ENCODE data around the gene PDRG1.

PDRG1 gene

GRCh38 chr20:31963889-31964288, 12.0 kb upstream of the PDRG1 start:
- Histone ChIP-seq H4K8ac (ENCODE audit: low read depth, low read length) (no peak overlapping the region), H3K23ac (ENCODE audit: low read length) (no peak overlapping the region), H3K79me2 (ENCODE audit: control insufficient read depth, insufficient read depth, low read length) (no peaks in the 10 kb centered on the region), H3K79me1 (ENCODE audit: low read length) (no peaks in the 10 kb centered on the region), H3K36me3 (ENCODE audit: control insufficient read depth, insufficient read depth, low read length) (no peaks in the 10 kb centered on the region), H2BK15ac (replicated peaks; ENCODE audit: low read depth) (no peak overlapping the region), H3K56ac (ENCODE audit: low read length) (no peak overlapping the region), H2AK5ac (ENCODE audit: low read length) (no peak overlapping the region), H3K4me1 (ENCODE audit: control insufficient read depth, low read depth, low read length) (no peaks in the 10 kb centered on the region), H3K9ac (ENCODE audit: low read length) (no peak overlapping the region), H3K18ac (ENCODE audit: low read length) (no peak overlapping the region), H4K5ac (ENCODE audit: low read length) (no peak overlapping the region), H3K4ac (ENCODE audit: low read depth, low read length) (no peak overlapping the region), H2BK120ac (ENCODE audit: low read depth, low read length) (no peak overlapping the region), H3K27ac (ENCODE audit: low read depth, low read length) (no peak overlapping the region), H2BK5ac (ENCODE audit: low read length) (no peak overlapping the region), H3K4me3 (ENCODE audit: low read length) (no peak overlapping the region), H3K4me2 (ENCODE audit: low read length) (no peak overlapping the region), H3K27me3 (ENCODE audit: insufficient read depth, low read length, poor library complexity) (peaks cover under 1% of the 10 kb centered on the region)
- DNase-seq: no peak
- whole genome bisulfite sequencing (ENCODE audit: extremely low coverage, insufficient coverage, low lambda C conversion rate): no CpG with 5 or more reads among the region's 6 CpGs

GRCh38 chr20:31962761-31963160, 10.9 kb upstream of the PDRG1 start:
- Histone ChIP-seq H3K4ac (ENCODE audit: low read depth, low read length) (no peak overlapping the region), H4K8ac (ENCODE audit: low read depth, low read length) (no peak overlapping the region), H3K18ac (ENCODE audit: low read length) (no peak overlapping the region), H3K4me2 (ENCODE audit: low read length) (no peak overlapping the region), H2BK15ac (replicated peaks; ENCODE audit: low read depth) (no peak overlapping the region), H3K27ac (ENCODE audit: low read depth, low read length) (no peak overlapping the region), H3K36me3 (ENCODE audit: control insufficient read depth, insufficient read depth, low read length) (no peaks in the 10 kb centered on the region), H3K4me1 (ENCODE audit: control insufficient read depth, low read depth, low read length) (no peaks in the 10 kb centered on the region), H2AK5ac (ENCODE audit: low read length) (no peak overlapping the region), H3K27me3 (ENCODE audit: insufficient read depth, low read length, poor library complexity) (no peaks in the 10 kb centered on the region), H3K79me1 (ENCODE audit: low read length) (no peaks in the 10 kb centered on the region), H2BK120ac (ENCODE audit: low read depth, low read length) (no peak overlapping the region), H3K4me3 (ENCODE audit: low read length) (no peak overlapping the region), H3K79me2 (ENCODE audit: control insufficient read depth, insufficient read depth, low read length) (no peaks in the 10 kb centered on the region), H2BK5ac (ENCODE audit: low read length) (no peak overlapping the region), H4K5ac (ENCODE audit: low read length) (no peak overlapping the region), H3K56ac (ENCODE audit: low read length) (no peak overlapping the region), H3K9ac (ENCODE audit: low read length) (no peak overlapping the region), H3K23ac (ENCODE audit: low read length) (no peak overlapping the region)
- DNase-seq: no peak
- no CpG with 5 or more reads among the region's 2 CpGs for whole genome bisulfite sequencing (ENCODE audit: extremely low coverage, insufficient coverage, low lambda C conversion rate)

- Histone ChIP-seq H3K23ac (ENCODE audit: low read length) (no peak overlapping the region), H2BK15ac (replicated peaks; ENCODE audit: low read depth) (no peak overlapping the region), H4K5ac (ENCODE audit: low read length) (no peak overlapping the region), H2BK5ac (ENCODE audit: low read length) (no peak overlapping the region), H4K8ac (ENCODE audit: low read depth, low read length) (no peak overlapping the region), H3K36me3 (ENCODE audit: control insufficient read depth, insufficient read depth, low read length) (no peaks in the 10 kb centered on the region), H3K9ac (ENCODE audit: low read length) (no peak overlapping the region), H3K79me1 (ENCODE audit: low read length) (no peaks in the 10 kb centered on the region), H3K4ac (ENCODE audit: low read depth, low read length) (no peak overlapping the region), H3K27ac (ENCODE audit: low read depth, low read length) (no peak overlapping the region), H2AK5ac (ENCODE audit: low read length) (no peak overlapping the region), H3K27me3 (ENCODE audit: insufficient read depth, low read length, poor library complexity) (no peaks in the 10 kb centered on the region), H3K4me2 (ENCODE audit: low read length) (no peak overlapping the region), H3K56ac (ENCODE audit: low read length) (no peak overlapping the region), H3K4me1 (ENCODE audit: control insufficient read depth, low read depth, low read length) (no peaks in the 10 kb centered on the region), H3K18ac (ENCODE audit: low read length) (no peak overlapping the region), H3K79me2 (ENCODE audit: control insufficient read depth, insufficient read depth, low read length) (no peaks in the 10 kb centered on the region), H2BK120ac (ENCODE audit: low read depth, low read length) (no peak overlapping the region), H3K4me3 (ENCODE audit: low read length) (no peak overlapping the region)
- 100% methylated on average over 1 of the region's 11 CpGs for WGBS (ENCODE audit: extremely low coverage, insufficient coverage, low lambda C conversion rate)
- DNase-seq: no peak
Measured at GRCh38 chr20:31956556-31957526, 5.0 kb upstream of the PDRG1 start.

- Histone ChIP-seq H4K5ac (ENCODE audit: low read length) (no peak overlapping the region), H4K8ac (ENCODE audit: low read depth, low read length) (no peak overlapping the region), H3K9ac (ENCODE audit: low read length) (no peak overlapping the region), H3K4ac (ENCODE audit: low read depth, low read length) (no peak overlapping the region), H3K36me3 (ENCODE audit: control insufficient read depth, insufficient read depth, low read length) (peaks cover 2% of the 10 kb centered on the region), H2BK120ac (ENCODE audit: low read depth, low read length) (no peak overlapping the region), H3K4me2 (ENCODE audit: low read length) (no peak overlapping the region), H3K56ac (ENCODE audit: low read length) (no peak overlapping the region), H3K4me1 (ENCODE audit: control insufficient read depth, low read depth, low read length) (peaks cover 5% of the 10 kb centered on the region), H3K18ac (ENCODE audit: low read length) (no peak overlapping the region), H3K79me1 (ENCODE audit: low read length) (peaks cover 18% of the 10 kb centered on the region), H3K27me3 (ENCODE audit: insufficient read depth, low read length, poor library complexity) (no peaks in the 10 kb centered on the region), H2BK15ac (replicated peaks; ENCODE audit: low read depth) (no peak overlapping the region), H2BK5ac (ENCODE audit: low read length) (no peak overlapping the region), H3K27ac (ENCODE audit: low read depth, low read length) (no peak overlapping the region), H3K23ac (ENCODE audit: low read length) (no peak overlapping the region), H3K79me2 (ENCODE audit: control insufficient read depth, insufficient read depth, low read length) (peaks cover 17% of the 10 kb centered on the region), H3K4me3 (ENCODE audit: low read length) (no peak overlapping the region), H2AK5ac (ENCODE audit: low read length) (no peak overlapping the region)
- WGBS (ENCODE audit: extremely low coverage, insufficient coverage, low lambda C conversion rate): no CpG with 5 or more reads among the region's 1 CpG
- no peak for DNase-seq
Measured at GRCh38 chr20:31954500-31954899, 2.7 kb upstream of the PDRG1 start.

- Histone ChIP-seq H3K18ac (ENCODE audit: low read length) (no peak overlapping the region), H4K8ac (ENCODE audit: low read depth, low read length) (no peak overlapping the region), H2AK5ac (ENCODE audit: low read length) (no peak overlapping the region)
Measured at GRCh38 chr20:31953556-31954148, 1.8 kb upstream of the PDRG1 start.

More at GRCh38 chr20:31953556-31954148, 1.8 kb upstream of the PDRG1 start:
- H3K79me1 ChIP-seq (ENCODE audit: low read length): peaks cover 19% of the 10 kb centered on the region
- no peak overlapping the region for H3K4me3 ChIP-seq (ENCODE audit: low read length)
- H2BK15ac ChIP-seq (replicated peaks; ENCODE audit: low read depth): no peak overlapping the region
- peaks cover 2% of the 10 kb centered on the region for H3K36me3 ChIP-seq (ENCODE audit: control insufficient read depth, insufficient read depth, low read length)
- no peak overlapping the region for H4K5ac ChIP-seq (ENCODE audit: low read length)
- no peak overlapping the region for H2BK5ac ChIP-seq (ENCODE audit: low read length)
- no peak for DNase-seq
- no peak overlapping the region for H3K9ac ChIP-seq (ENCODE audit: low read length)
- H3K4ac ChIP-seq (ENCODE audit: low read depth, low read length): no peak overlapping the region
- WGBS (ENCODE audit: extremely low coverage, insufficient coverage, low lambda C conversion rate): no CpG with 5 or more reads among the region's 6 CpGs
- no peak overlapping the region for H3K27ac ChIP-seq (ENCODE audit: low read depth, low read length)
- no peaks in the 10 kb centered on the region for H3K27me3 ChIP-seq (ENCODE audit: insufficient read depth, low read length, poor library complexity)
- H3K56ac ChIP-seq (ENCODE audit: low read length): no peak overlapping the region
- H2BK120ac ChIP-seq (ENCODE audit: low read depth, low read length): no peak overlapping the region
- peaks cover 5% of the 10 kb centered on the region for H3K4me1 ChIP-seq (ENCODE audit: control insufficient read depth, low read depth, low read length)
- no peak overlapping the region for H3K23ac ChIP-seq (ENCODE audit: low read length)
- no peak overlapping the region for H3K4me2 ChIP-seq (ENCODE audit: low read length)
- peaks cover 17% of the 10 kb centered on the region for H3K79me2 ChIP-seq (ENCODE audit: control insufficient read depth, insufficient read depth, low read length)
